UCSD-AML1 (cell line): ENCODE measurements around the gene NEK9.

Experiments
- DNase-seq: peaks from one replicate; lab custom pipeline; 2025; ENCODE audit not compliant: unreplicated experiment; lab: John Stamatoyannopoulos, UW

NEK9 gene

DNA sequence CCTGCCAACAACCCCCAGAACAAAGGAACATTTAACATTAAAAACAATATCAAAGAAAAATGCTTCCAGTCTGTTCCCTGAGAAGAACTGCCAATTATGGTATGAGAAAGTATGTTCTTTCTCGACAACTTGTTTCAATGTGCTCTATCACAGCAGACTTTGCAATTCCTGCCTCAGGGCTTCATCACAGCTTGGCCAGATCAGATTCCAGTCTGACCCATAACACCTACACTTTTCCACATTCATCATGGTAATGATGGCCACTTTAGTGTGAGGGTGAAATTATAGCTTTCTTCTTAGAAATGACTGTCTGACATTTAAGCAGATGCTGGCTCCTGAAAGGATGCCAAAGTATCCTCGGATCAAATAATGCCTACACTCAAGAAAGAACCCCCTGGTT lies 17.0 kb downstream of the NEK9 start:
- DNase-seq: no peak

DNA sequence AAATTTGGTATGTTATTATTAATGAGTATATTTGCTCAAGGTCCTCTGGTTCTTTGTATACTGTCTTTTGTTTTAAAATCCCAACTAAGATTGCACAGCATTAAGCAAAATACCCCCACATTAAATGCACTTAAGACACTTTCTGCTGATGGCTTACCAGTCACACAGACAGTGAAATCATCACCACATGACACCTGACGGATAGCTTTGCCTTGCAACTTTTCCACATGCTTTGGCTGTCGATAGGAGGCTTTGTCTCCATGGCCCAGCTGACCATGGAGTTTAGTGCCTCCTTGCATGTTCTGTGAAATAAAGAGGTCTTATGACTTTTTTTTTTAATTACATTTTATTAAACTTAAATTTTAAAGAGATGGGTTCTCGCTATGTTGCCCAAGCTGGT lies 19.7 kb downstream of the NEK9 start:
- no peak for DNase-seq

DNA sequence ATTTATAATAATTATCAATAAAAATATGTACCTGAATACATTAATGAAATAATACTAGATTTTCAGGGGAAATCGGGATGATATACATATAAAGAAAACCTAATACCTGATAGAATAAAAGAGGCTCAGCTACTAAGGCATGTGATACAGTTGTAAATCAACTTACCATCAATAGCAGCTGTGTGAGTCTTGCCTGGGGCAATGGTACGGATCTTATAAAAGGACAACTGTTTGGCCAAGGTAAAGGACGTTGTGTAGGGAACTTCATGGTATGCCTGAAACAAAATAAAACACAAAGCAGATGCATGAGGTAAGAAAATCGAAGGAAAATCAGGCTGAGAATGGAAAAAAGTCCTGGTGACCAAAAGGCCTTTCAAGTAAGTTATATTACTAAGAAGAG lies 25.4 kb downstream of the NEK9 start:
- no peak for DNase-seq

DNA sequence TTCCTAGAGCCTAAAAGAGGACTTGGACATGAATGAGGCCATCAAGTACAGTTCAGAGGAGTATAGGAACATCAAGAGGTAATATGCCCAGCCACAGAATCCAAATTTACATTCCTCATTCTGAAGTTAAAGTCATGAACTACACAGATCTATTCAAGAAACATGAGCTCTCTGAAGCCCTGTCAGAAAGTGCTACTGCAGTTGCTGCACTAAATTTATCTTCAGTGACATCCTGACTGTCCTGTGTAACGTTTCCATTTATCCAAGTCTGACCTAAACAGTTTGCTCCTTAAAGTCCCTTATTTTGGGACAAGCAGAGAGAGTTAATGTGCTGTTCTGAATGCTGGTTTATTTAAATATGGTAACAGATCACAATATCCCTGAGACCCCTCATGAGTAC lies 28.2 kb downstream of the NEK9 start:
- no peak for DNase-seq

DNA sequence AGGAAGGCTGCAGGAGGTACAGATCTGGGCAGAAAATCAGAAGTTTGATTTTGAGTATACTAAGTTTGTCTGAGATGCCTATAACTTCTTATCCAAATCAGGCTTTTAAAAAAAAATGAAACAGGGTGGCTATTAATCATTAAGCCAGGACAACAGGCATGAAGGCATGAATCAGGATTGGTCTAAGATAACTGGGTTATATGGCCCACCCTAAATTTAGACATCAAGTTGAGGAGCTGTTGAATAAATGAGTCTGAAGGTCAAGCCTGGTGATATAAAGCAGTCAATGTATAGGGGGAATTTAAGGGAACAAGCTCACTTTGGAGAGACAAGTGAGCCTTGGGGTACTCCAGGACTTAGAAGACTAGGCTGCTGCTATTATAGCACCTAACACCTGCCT lies 28.6 kb downstream of the NEK9 start:
- DNase-seq: no peak

DNA sequence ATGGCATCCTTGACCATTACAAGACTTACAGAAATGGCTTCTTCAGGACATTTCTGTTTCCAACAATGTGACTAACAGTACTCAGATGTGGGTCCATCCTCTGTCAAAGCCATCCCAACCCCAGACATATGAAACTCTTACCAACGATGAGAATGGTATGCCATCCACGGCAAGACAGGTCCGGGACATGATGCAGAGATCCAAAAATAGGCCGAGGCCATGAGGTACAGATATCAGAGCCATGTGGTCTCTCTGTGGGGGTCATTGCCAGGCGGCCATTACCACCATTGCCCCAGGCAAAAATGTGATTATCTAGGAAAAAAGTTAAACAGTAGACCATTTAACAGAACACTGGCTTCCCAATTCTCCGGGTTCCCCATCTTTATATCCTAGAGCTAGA lies 29.9 kb downstream of the NEK9 start:
- no peak for DNase-seq

DNA sequence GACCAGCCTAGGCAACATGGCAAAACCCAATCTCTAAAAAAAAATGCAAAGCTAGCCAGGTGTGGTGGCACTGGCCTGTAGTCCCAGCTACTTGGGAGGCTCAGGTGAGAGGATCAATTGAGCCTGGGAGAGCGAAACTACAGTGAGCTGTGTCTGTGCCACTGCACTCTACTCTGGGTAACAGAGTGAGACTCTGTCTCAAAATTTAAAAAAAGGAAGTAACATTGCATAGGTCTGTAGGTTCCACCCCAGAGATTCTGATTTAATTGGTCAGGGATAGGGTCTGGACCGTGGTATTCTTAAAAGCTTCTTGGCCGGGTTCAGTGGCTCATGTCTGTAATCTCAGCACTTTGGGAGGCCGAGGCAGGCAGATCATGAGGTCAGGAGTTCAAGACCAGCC lies 31.2 kb downstream of the NEK9 start:
- DNase-seq: no peak

DNA sequence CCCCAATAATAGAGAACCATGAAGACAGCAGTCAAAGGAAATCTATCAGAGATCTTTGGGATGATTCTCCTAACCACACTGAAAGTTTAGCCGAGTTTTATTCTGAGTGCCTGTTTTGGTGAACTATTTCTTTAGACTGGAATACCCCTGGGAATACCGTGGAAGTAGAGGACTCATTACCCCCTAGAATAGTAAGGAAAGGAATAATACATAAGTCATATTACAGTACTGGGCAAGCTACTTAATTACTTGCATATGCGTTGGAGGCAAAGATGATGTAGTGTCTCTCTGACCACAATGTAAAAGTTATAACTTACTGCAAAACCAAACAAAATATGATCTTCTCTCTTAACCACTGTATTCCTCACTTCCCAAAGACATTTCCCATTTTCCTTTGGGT lies 32.0 kb downstream of the NEK9 start:
- DNase-seq: no peak

DNA sequence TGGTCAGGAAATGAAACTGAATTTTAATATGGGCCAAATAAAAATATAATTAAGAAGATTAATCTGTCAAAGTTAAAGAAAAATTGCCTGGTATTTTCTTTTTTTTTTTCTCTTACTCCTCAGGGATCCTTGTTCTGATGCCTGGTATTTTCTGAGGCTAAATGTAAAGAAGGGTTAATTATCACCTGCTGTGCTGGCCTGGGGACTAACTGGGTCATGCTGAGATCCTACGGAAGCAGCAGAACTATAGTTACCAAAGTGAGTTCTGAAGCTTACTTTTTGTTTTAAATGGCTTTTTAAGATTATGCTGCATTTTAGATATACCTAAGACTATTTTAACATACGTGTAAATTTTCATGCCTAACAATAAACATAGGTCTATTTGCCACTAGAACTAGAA lies 34.1 kb downstream of the NEK9 start:
- DNase-seq: no peak

DNA sequence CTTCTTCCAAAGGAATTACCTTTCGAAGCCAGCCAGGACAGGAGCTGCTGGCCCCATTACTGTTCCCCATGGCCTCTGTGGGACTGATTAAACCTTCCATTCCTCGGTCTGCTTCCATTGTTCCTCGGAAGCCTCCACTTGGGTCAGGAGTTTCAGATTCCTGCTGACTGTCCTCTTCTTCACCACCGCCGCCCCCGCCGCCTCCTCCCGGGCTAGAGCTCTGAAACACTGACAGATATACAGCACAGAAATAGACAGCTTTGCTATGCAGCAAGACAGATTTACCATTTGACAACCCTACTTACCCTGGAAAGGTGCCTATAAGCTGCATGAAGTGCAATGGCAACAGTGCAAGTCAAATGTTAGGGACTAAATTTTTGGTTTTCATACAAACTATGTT lies 35.6 kb downstream of the NEK9 start:
- DNase-seq: no peak

DNA sequence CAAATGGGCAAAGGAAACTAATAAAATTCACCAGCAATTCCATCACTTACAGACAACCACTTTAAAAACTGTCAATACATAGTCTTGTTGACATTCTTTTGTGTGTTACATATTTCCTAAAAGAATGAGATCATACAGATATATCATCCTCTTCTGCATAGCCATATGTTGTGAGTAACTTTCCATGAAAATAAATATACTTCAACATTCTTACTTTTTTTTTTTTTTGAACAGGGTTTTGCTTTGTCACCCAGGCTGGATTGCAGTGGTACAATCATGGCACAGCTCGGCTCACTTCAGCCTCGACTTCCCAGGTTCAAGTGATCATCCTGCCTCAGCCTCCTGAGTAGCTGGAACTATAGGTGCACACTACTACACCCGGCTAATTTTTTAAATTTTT lies 36.5 kb downstream of the NEK9 start:
- DNase-seq: no peak

DNA sequence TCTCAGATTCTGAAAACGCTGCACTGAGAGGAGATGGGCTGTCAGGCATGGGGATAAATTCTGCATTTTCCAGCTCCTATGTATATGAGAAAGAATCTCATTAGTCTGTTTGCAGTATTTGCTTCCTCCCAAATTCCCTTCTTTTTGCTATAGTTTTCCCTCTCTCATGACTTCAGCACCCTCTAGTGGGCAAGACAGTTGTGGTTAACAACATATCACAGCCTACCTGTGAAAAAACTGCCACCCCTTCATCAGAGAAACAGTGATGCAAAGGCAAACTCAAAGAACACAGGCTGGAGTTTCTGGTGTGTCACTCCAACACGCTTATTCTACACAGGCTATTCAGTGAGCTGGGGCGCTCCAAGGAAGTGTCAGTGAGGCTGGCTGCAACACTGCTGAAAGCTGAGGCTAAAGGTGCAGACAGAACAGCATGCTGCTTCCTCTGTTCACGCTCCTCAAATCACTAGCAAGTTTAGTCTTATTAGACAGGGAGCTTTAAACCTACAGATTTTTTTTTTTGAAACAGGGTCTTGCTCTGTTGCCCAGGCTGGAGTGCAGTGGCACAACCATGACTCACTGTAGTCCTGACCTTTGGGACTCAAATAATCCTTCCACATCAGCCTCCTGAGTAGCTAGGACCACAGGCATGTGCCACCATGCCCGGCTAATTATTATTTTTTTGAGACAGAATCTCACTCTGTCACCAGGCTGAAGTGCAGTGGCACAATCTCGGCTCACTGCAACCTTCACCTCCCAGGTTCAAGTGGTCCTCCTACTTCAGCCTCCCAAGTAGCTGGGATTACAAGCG lies 38.1 kb downstream of the NEK9 start:
- DNase-seq: peak; percentile 23

DNA sequence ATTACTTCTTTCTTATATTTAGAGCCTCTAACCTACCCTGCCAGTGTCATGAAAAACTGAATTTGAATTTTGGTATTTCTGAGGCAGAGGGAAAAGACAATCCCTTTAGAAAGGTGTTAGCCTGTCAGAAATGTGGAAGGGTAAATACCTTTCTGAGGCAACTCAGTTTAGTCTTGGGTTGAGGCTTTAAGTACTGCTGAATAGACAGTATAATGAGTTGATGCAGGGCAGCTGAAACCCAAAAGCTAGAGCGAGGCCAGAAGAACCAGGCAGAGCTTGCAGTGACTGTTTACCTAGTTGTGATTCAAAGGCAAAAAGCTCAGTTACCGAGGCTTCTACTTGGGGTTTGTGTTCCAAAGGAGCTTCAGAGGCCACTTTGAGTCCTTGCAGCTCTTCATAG lies 38.7 kb downstream of the NEK9 start:
- no peak for DNase-seq

DNA sequence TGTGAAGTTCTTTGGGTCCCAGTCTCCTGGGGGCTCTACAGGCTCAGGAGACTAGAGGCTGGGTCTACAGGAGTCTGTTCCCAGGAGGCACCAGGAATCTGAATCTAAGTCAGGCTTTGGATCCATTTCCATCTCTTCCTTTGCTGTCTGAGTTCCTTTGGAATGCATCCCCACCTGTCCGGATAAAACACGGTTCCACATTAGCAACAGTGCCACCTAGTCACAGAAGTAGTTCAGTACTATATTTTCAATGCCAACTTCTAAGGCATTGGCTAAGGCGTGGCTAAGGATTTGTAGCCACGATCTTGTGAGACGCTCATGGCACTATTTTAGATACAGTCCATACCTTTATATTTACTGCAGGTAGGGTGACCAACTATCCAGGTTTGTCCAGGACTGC lies 42.3 kb downstream of the NEK9 start:
- no peak for DNase-seq

DNA sequence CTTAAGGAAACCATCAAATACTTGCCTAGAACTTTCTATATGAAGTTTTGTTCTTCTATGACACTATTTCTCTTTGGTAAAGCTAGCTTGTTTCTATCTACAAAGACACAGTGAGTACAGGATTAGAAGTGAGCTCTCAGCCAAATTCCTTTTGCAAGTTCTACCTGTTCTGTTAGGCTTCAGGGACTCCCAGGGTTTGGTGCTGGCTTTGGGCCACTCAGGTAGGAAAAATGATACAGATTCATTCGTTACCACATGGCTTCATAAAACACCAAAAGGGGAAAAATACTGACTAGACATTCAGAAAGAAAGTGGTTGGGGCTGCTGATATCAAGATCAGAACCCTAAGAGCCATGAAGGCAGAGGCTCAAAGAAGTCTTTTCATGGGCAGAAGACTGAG lies 43.6 kb downstream of the NEK9 start:
- DNase-seq: no peak

DNA sequence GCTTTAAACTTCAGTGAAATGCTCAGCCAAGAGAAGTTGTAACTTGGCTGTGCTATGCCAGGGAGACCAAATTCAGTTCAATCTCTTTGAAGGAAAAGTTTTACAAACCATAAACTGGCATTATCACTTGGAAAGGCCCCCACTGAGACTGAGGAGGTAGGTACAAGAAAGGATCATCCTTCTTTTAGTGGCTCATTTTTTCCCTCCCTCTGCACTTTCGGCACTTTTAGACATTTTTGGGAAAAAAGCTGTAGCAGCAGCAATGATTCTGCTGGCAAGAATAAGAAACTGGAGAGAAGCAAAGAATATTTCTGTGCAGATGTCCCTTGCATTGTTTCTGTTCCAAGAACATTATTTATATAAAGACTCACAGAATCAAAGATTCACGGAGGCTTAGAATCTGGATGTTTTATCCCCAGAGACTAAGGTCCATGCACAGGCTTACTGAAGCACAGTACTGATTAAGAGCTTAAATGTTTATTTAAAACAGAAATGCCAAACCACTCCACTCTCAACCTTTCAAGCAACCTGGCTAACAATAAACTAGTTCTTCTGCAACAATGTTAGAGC lies 45.1 kb downstream of the NEK9 start:
- DNase-seq: no peak

DNA sequence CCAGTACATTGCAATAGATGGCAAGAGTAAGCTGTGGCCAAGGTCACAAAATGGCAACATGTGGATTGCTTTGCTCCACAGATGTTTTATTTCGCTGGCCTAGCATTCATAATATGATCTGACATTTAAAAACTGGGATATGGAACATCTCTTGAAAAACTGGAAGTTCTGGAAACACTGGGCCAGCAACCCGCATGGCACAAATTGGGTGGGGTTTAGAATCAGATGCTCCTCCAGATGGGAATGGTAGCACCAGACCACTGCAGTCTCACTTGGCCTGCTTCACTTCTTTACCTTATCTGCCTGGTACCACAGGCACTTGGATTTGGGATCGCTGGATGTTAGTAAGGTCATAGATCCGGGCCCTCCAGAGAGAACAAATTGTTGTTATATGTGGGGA lies 47.3 kb downstream of the NEK9 start:
- DNase-seq: no peak

DNA sequence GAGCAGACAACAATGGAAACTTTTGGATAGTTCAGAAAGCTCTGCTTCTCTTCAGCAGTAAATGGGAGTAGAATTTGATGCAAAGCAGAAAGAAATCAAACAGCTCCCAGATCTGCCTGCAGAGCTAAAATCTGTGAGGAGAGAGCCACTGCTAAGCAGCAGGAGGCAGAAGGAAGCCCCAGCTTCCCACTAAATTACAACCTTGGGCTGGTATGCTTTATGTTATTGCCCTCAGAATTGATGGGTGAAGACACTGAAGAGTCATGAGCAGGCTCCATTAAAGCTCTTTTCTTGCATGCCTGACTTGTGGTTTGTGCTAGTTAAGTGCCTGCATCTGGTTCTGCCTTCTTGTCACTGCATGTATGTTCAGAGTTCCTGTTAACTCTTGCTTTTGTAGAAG lies 49.1 kb downstream of the NEK9 start:
- DNase-seq: no peak

DNA sequence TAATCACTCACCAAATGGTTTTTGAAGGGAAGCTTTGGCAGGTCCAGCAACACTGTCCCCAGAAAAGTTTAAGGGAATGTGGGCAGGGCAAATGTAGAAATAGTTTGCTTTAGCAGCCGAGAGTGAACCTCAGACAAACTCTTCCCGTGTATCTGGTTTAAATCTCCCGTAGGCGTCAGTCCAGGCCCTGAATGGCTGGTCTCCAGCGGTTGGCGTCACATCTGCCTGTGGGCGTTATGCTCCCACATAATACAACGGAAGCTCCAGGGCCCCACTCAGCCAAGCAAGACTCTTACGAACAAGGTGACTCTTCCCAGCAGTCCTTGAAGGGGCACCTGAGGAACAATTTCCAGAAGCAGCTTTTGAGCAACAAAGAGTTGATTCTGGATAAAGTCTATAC lies 56.5 kb downstream of the NEK9 start:
- no peak for DNase-seq

DNA sequence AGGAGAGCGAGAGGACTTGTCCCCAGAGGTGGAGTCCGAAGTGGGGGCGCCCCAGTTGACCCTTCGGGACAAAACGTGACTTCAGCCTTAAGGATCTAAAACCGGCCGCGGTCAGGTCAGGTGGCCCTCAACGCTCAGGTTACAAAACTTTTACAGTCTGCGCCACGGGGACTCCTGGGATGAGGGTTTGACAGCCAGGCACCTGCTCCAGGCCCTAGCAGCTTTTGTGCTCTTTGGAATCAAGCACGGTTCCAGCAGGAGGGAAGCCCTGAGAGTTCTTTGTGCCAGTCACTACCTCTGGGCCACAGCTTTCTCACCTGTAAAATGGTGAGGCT lies 57.1 kb downstream of the NEK9 start:
- no peak for DNase-seq

DNA sequence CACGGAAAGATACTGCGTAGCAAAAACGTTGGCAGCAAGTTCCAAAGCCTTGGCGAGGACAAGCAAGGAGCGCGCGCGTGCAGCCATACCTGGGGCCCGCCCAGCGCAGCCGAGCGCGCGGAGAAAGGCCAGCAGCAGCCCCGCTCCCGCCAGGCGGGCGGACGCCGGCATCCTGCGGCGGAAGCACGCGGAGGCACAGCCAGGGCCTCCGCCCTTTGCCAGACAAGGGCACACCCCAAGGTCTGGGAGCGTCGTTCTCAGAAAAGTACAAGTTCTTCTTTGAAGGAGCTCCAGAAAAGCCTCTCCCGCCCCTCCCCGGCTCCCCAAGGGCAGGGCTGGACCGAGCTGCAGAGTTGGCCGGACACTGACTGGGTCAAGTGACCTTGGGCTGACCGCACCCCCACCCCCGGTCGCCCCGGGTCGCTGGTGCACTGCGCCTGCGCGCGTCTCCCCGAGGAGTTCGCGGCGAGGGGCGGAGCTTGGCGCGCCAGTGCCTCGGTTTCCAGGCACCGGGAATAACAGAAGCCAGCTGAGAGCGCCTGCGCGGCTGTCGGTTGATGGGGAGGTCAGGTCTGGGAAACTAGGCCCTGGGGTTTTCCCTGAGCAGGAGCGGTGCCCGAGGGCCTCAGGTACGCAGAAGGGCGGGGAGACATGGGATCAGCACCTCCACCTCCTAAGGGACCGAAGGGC lies 57.6 kb downstream of the NEK9 start, which contains the start of gene ZC2HC1C:
Gene ZC2HC1C (plus strand): TSS at position 521 of the 690 bp plus-strand sequence. CDS start 933 bp downstream, outside the sequence.
- no peak for DNase-seq

DNA sequence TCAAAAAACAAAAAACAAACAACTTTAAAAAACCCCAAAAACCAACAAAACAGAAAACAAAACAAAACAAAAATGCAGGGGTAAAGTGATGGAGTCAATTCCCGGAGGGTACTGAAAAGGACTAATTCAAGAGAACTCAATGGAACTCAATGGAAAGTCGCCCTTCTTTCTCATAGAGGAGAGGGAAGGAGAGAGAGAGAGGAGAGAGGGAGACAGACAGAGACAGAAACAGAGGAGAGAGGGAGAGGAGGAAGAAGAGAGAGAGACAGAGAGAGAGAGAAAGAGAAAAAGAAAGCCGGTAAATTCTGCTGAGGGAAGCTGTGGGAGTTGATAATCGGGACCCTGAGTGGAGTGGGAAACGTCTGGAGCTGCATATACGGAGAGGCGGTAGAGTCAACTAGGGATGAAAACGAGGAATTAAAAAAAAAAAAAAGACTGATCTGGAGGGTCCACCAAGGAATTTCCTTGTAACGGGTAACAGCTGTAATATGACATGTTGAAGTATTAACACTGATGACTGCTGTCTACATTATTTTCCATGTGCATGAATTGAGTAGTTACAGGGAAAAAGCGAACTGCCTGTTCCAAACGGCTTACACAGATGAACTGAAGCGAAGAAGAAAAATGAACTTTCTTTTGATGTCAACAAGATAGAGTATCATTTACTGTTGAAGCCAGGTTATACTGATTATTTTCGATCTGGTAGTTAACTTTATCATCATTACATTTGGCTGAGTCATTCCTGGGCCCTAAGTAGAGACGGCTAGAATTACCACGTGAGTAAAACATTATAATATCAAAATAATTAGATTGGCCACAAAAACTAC lies 58.3 kb downstream of the NEK9 start:
- no peak for DNase-seq
